Measurements from ENCODE around the gene MRPL2.

MRPL2 gene

DNA sequence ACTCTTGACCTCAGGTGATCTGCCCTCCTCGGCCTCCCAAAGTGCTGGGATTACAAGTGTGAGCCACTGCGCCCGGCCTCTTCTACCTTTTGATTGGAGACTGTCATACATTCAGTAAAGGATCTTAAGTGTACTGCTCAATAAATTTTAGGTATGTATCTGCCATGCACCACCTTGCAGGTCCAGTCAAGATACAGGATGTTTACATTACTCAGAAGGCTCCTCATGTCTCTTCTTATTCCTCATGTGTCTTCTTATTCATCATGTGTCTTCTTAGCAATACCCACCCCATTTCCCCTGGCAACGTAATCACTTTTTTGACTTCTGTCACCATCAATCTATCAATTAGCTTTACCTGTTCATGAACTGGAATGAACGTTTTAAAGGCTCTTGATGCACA is 53.4 kb downstream of the MRPL2 start:
- peaks cover 31% of the 10 kb centered on the region for H3K36me3 Mint-ChIP-seq
- no peak for ATAC-seq

More for the DNA sequence above, 53.4 kb downstream of the MRPL2 start:
- H3K9me3 Mint-ChIP-seq: no peaks in the 10 kb centered on the region
- H3K4me3 Mint-ChIP-seq: no peak overlapping the region
- H3K27me3 Mint-ChIP-seq: no peaks in the 10 kb centered on the region
- peaks cover 8% of the 10 kb centered on the region for H3K4me1 Mint-ChIP-seq
- no peak overlapping the region for H3K27ac Mint-ChIP-seq
